ENCODE measurements around the gene ZBTB42. TPM values are rescaled to one million over a fixed set of nuclear protein-coding genes. Genes with fewer than 3 reads are reported as not detected.

The ZBTB42 gene
- polyA plus RNA-seq, 1 of the 3 experiments (the other 2 are of a cell fraction): 3.1 TPM

DNA sequence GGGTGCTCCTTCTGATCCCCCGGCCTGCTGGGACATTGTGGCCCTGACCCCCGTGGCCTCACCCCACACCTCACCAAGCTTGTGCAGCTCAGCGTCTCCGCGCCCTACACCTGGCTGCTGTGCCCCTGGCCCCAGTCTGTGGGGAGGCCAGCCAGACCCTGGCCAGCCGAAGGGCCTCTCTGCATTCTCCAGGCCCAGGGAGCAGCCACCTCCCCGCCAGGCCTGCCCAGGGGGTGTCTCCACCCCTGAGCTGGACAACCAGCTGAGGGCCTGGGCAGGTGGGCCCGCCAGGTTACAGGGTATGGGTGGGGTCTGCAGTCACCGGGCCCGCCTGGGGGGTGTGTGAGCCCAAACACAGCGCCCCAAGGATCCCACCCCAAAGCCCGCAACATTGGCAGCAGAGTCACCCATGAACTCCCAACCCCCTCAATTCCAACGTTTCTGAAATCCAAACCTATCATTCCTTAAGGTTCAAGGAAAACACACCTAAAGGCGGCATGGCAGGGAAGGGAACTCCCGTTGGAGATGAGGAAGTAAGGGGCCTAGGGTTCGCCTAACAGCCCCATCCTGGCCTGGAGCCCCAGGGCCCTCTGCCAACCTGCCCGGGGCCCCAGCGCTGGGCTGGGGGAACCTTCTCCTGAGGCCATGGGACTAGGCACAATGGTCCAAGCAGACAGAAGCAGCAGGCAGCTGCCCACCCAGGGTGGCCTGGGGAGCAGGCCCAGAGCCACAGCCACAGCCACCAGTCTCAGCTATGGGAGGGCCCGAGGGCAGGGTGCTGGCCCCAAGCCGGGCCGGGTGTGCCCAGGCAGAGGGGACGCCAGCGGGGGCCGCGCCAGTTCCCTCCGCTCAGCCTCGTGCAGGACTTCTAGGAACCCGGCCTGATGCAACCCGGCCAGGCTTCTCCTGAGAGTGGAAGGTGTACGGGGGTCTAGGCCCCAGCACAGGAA is 13.9 kb upstream of the ZBTB42 start (continued):
- TF ChIP-seq, protein P1, sequence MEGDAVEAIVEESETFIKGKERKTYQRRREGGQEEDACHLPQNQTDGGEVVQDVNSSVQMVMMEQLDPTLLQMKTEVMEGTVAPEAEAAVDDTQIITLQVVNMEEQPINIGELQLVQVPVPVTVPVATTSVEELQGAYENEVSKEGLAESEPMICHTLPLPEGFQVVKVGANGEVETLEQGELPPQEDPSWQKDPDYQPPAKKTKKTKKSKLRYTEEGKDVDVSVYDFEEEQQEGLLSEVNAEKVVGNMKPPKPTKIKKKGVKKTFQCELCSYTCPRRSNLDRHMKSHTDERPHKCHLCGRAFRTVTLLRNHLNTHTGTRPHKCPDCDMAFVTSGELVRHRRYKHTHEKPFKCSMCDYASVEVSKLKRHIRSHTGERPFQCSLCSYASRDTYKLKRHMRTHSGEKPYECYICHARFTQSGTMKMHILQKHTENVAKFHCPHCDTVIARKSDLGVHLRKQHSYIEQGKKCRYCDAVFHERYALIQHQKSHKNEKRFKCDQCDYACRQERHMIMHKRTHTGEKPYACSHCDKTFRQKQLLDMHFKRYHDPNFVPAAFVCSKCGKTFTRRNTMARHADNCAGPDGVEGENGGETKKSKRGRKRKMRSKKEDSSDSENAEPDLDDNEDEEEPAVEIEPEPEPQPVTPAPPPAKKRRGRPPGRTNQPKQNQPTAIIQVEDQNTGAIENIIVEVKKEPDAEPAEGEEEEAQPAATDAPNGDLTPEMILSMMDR (IDR thresholded peaks at IDR 0.05): no peak
- no peak for TF ChIP-seq SMC3 (IDR thresholded peaks at IDR 0.05; ENCODE audit: low read depth, low read length)
- TF ChIP-seq ELF1 (IDR thresholded peaks at IDR 0.05): no peak
- TF ChIP-seq FOXM1 (IDR thresholded peaks at IDR 0.05; ENCODE audit: low read depth): no peak
- no peak for TF ChIP-seq TEAD4 (IDR thresholded peaks at IDR 0.05; ENCODE audit: borderline replicate concordance, insufficient read depth)
- no peak for TF ChIP-seq EZH2phosphoT487 (IDR thresholded peaks at IDR 0.05; ENCODE audit: borderline replicate concordance, low read depth)

DNA sequence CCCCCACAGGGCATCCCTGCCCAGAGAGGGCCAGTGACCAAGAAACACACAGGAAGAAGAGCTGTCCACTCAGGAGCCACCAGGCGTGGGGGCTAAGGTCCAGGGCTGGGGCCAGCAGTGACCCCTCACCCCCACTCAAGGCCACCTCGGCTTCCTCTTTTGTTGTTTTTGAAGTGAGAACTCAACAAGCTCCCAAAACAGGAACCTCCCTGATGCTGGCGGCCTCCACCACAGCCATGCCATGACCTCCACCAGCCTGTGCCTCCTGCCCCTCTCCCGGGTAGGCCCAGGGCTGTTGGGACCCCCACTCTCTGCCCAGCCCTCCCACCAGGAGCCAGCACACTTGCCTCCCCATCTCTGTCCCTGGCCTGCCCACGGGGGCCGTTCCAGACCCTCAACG is 13.2 kb upstream of the ZBTB42 start:
- DNase-seq: no peak
- no peak for TF ChIP-seq RCOR1 (IDR thresholded peaks at IDR 0.05; ENCODE audit: low read length)
- TF ChIP-seq SIN3A (IDR thresholded peaks at IDR 0.05; ENCODE audit: borderline replicate concordance, low read depth, low read length): no peak
- TF ChIP-seq TEAD4 (IDR thresholded peaks at IDR 0.05; ENCODE audit: borderline replicate concordance, insufficient read depth): no peak
- no peak for TF ChIP-seq CHD2 (IDR thresholded peaks at IDR 0.05; ENCODE audit: low read length, partially characterized antibody)
- TF ChIP-seq, protein P2, sequence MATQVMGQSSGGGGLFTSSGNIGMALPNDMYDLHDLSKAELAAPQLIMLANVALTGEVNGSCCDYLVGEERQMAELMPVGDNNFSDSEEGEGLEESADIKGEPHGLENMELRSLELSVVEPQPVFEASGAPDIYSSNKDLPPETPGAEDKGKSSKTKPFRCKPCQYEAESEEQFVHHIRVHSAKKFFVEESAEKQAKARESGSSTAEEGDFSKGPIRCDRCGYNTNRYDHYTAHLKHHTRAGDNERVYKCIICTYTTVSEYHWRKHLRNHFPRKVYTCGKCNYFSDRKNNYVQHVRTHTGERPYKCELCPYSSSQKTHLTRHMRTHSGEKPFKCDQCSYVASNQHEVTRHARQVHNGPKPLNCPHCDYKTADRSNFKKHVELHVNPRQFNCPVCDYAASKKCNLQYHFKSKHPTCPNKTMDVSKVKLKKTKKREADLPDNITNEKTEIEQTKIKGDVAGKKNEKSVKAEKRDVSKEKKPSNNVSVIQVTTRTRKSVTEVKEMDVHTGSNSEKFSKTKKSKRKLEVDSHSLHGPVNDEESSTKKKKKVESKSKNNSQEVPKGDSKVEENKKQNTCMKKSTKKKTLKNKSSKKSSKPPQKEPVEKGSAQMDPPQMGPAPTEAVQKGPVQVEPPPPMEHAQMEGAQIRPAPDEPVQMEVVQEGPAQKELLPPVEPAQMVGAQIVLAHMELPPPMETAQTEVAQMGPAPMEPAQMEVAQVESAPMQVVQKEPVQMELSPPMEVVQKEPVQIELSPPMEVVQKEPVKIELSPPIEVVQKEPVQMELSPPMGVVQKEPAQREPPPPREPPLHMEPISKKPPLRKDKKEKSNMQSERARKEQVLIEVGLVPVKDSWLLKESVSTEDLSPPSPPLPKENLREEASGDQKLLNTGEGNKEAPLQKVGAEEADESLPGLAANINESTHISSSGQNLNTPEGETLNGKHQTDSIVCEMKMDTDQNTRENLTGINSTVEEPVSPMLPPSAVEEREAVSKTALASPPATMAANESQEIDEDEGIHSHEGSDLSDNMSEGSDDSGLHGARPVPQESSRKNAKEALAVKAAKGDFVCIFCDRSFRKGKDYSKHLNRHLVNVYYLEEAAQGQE (IDR thresholded peaks at IDR 0.05; ENCODE audit: low read depth, low read length): no peak
- TF ChIP-seq TCF12 (IDR thresholded peaks at IDR 0.05): no peak
- TF ChIP-seq SMC3 (IDR thresholded peaks at IDR 0.05; ENCODE audit: low read depth, low read length): no peak
- no peak for TF ChIP-seq POLR2AphosphoS5 (IDR thresholded peaks at IDR 0.05; ENCODE audit: low read depth, low read length)
- TF ChIP-seq GATA2 (CRISPR knock-in tag; IDR thresholded peaks at IDR 0.05): no peak
- TF ChIP-seq MXI1 (IDR thresholded peaks at IDR 0.05; ENCODE audit: low read depth, low read length): no peak
- TF ChIP-seq FOXJ3 (CRISPR knock-in tag; IDR thresholded peaks at IDR 0.05): no peak
- Histone ChIP-seq H4K20me1 (ENCODE audit: insufficient read depth) (peaks cover 78% of the 10 kb centered on the region), H3K79me2 (ENCODE audit: insufficient read depth) (peaks cover 75% of the 10 kb centered on the region), H3K9ac (no peak overlapping the region), H3K4me2 (no peak overlapping the region), H3K36me3 (replicated peaks in 1 of 2; ENCODE audit: control insufficient read depth in 1 of 2, insufficient read depth in 2 of 2, low read length in 1 of 2) (peaks cover 0 to 41% of the 10 kb centered on the region in 2 experiments), H3K27ac (ENCODE audit: low read depth in 2 of 2, low read length in 1 of 2) (no peak overlapping the region), H3K4me1 (ENCODE audit: control insufficient read depth in 1 of 2, insufficient read depth in 2 of 2, low read depth in 1 of 2, low read length in 1 of 2) (peaks cover 0 to 3% of the 10 kb centered on the region in 2 experiments; a peak in 1 of 4 replicates), H3F3A (replicated peaks; ENCODE audit: insufficient read depth) (no peaks in the 10 kb centered on the region), H3K9me3 (no peaks in the 10 kb centered on the region), H3K4me3 (ENCODE audit: low read depth in 2 of 2, low read length in 1 of 2) (no peak overlapping the region), H3K27me3 (ENCODE audit: insufficient read depth) (no peaks in the 10 kb centered on the region), H2AFZ (ENCODE audit: low read depth) (no peak overlapping the region), H3K9me2 (no peaks in the 10 kb centered on the region)
- ChIA-PET POLR2A (no interaction called here), CTCF (interaction anchor here (1.0 to 6.3 kb wide), 3 partner anchors 19 to 64 kb away, joined by 3 to 35 read pairs (median 4); partner anchors contain the start of gene ADSS1)
- 83% methylated on average over 3 of the region's 7 CpGs for WGBS (ENCODE audit: low lambda C conversion rate)
